Activated T-helper 9 cell treated with anti-CD3 and anti-CD28 coated beads, Interleukin-2, amount 50 U/mL, for 16 hours (primary cell): ENCODE data around the gene METAP1D.
A peak's percentile ranks its signal among the peaks of the same experiment; 100 is the strongest.
"Not testable (repeated sequence)": the region's sequence is repeated elsewhere in the genome, so short reads cannot be mapped to it uniquely, and the experiment has no call there.

ENCODE experiments used
- DNase-seq: peaks from one replicate; pipeline ENCODE4 v3.0.0-alpha.2; 2020; ENCODE audit warnings: low read depth

METAP1D gene

GRCh38 chr2:172102391-172103359, 102.9 kb downstream of the METAP1D start, which contains the start of gene DLX2:
Gene DLX2, minus strand, starts transcription at chr2:172102900. Its CDS starts 362 bp downstream, at chr2:172102538.
- DNase-seq, result peak; percentile 39

- DNase-seq, result peak; percentile 57
Measured at GRCh38 chr2:172103471-172104272, 103.9 kb downstream of the METAP1D start.

GRCh38 chr2:172105471-172106107, 105.8 kb downstream of the METAP1D start:
- DNase-seq, result no peak

GRCh38 chr2:172106108-172106961, 106.6 kb downstream of the METAP1D start:
- no peak for DNase-seq

GRCh38 chr2:172107690-172108586, 108.2 kb downstream of the METAP1D start:
- no peak for DNase-seq

- no peak for DNase-seq
Measured at GRCh38 chr2:172108587-172108930, 108.8 kb downstream of the METAP1D start.

GRCh38 chr2:172109256-172109987, 109.7 kb downstream of the METAP1D start:
- no peak for DNase-seq

- no peak for DNase-seq
Measured at GRCh38 chr2:172109988-172110811, 110.4 kb downstream of the METAP1D start.

GRCh38 chr2:172113617-172114016, 113.9 kb downstream of the METAP1D start:
- no peak for DNase-seq

- DNase-seq, result not testable (repeated sequence)
Measured at GRCh38 chr2:172114176-172114575, 114.4 kb downstream of the METAP1D start.

GRCh38 chr2:172114579-172114978, 114.8 kb downstream of the METAP1D start:
- no peak for DNase-seq

GRCh38 chr2:172116107-172116506, 116.4 kb downstream of the METAP1D start:
- DNase-seq, result no peak

- no peak for DNase-seq
Measured at GRCh38 chr2:172119089-172119488, 119.3 kb downstream of the METAP1D start.

- no peak for DNase-seq
Measured at GRCh38 chr2:172120118-172120517, 120.4 kb downstream of the METAP1D start.

GRCh38 chr2:172128484-172128883, 128.7 kb downstream of the METAP1D start:
- DNase-seq, result no peak

GRCh38 chr2:172129404-172129803, 129.7 kb downstream of the METAP1D start:
- no peak for DNase-seq
